Tibial artery (tissue), 4 donors: Measurements from ENCODE around the gene GLG1.

ENCODE experiments used
- DNase-seq, 2 donors: peaks; one replicate each; pipeline ENCODE4 v3.0.0-alpha.2; 2019
- H3K27ac ChIP-seq, 2 donors: fragments of 200-600 bp; sonication (generic) in 1 of 2; 1 replicate in 1 of 2; 2 replicates in 1 of 2; pipeline ENCODE4 v1.5.1; 2018 to 2019; ENCODE audit warnings: mild to moderate bottlenecking in 1 of 2
- H3K27me3 ChIP-seq, 2 donors: fragments of 200-600 bp; sonication (generic) in 1 of 2; one replicate each; pipeline versions ENCODE4 v1.5.1 to v1.6.0; 2016 to 2019
- H3K36me3 ChIP-seq, 3 donors: fragments of 200-600 bp; sonication (generic) in 2 of 3; one replicate each; pipeline ENCODE4 v1.5.1; 2016 to 2019; ENCODE audit warnings: mild to moderate bottlenecking in 2 of 3
- H3K4me1 ChIP-seq, 4 donors: fragments of 200-600 bp; sonication (generic) in 2 of 4; 1 replicate in 3 of 4; 2 replicates in 1 of 4; pipeline ENCODE4 v1.5.1; 2016 to 2019
- H3K4me3 ChIP-seq, 2 donors: fragments of 200-600 bp; sonication (generic) in 1 of 2; 1 replicate in 1 of 2; 2 replicates in 1 of 2; pipeline ENCODE4 v1.5.1; 2018 to 2019; ENCODE audit warnings: mild to moderate bottlenecking in 2 of 2
- H3K9me3 ChIP-seq, 3 donors: fragments of 200-600 bp; sonication (generic) in 1 of 3; one replicate each; pipeline ENCODE4 v1.5.1; 2016 to 2019
- CTCF ChIP-seq, 2 experiments: fragments of 200-600 bp in 1 of 2; fragments of 450-650 bp in 1 of 2; IDR thresholded peaks; one replicate each; pipeline ENCODE4 v1.5.1; 2017 to 2019; ENCODE audit warnings: antibody characterized with exemption in 2 of 2, mild to moderate bottlenecking in 1 of 2, moderate library complexity in 1 of 2
- intact Hi-C: fragments of 100-400 bp; cut with DNase I; formaldehyde crosslinking; loops from one replicate; pipeline ENCODE4 v1.15.0; 2023; ENCODE audit warnings: low total_unique reads

The GLG1 gene

DNA sequence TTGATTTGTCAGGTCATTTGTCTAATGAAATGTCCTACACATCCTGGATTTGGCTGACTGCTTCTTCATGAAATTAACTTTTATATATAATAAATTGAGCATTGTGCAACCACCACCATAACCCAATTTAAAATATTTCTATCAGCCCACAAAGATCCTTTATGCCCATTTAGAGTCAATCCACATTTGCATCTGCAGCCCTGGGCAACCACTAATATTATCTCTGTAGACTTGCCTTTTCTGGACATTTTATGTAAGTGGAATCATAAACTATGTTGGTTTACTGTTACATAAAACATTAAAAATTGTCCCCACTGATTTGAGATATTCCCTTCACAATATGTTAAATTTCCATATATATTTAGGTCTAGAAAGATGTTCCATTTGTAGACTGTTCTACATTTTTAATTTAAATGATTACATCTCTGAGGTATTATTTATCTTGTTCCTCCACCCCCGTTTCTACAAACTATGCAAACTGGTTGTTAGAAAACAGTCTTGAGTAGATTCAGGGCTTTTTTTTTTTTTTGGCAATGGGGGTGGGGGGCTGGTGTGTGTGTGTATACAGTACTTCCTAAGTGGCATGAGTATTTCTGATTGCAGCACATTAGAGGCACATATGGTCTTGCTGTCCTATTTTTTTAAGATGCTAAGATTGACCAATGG lies 43.1 kb upstream of the GLG1 start:
- H3K27ac ChIP-seq, result no peak overlapping the region
- no peaks in the 10 kb centered on the region for H3K4me1 ChIP-seq
- H3K36me3 ChIP-seq, result peaks cover 11 to 67% (median 47%) of the 10 kb centered on the region in 3 donors
- H3K4me3 ChIP-seq, result no peak overlapping the region
- H3K9me3 ChIP-seq, result no peaks in the 10 kb centered on the region
- no peak for DNase-seq
- no peaks in the 10 kb centered on the region for H3K27me3 ChIP-seq
- no peak for TF ChIP-seq CTCF (IDR thresholded peaks at IDR 0.05)
- intact Hi-C loops, result no loop called here

- peaks cover 42 to 91% (median 72%) of the 10 kb centered on the region in 3 donors for H3K36me3 ChIP-seq
Measured at GRCh38 chr16:74641969-74642368, 35.1 kb upstream of the GLG1 start.

DNA sequence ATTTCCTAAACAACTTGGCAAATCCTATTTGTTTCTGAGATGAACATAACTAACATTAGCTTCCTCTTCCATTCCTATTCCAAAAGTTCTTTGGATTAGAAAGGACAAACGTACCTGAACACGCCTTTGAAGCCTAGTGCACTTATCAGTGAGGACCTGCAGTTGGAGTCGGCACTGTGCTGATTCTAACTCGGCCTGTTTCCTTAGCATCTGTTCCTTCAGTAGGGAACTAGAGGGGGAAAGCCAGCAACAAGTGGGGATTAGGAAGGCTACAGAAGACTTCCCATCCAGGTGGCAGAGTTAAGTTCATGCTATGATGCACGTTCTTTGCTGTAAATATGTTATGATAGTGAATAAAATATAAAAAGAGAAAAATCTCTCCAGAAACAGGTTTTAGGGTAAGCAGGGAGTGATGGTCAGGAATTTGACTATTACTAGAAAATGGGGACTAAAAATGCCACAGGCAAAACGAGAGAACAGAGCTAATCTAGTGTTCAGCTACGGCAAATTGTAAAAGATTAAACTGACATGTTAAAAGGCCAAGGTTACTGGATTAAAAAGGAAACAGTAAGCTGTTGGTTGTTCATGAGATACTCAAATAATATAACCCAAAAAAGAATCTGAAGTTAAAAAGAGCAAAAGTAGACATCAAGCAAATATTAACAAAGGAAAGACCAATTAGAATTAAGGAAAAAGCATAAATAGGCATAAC lies 31.0 kb upstream of the GLG1 start:
- intact Hi-C loops, result no loop called here
- no peak for TF ChIP-seq CTCF (IDR thresholded peaks at IDR 0.05)
- H3K4me1 ChIP-seq, result no peaks in the 10 kb centered on the region
- DNase-seq, result no peak
- H3K36me3 ChIP-seq, result peaks cover 48 to 94% (median 55%) of the 10 kb centered on the region in 3 donors
- H3K4me3 ChIP-seq, result no peak overlapping the region
- no peak overlapping the region for H3K27ac ChIP-seq
- no peaks in the 10 kb centered on the region for H3K9me3 ChIP-seq
- no peaks in the 10 kb centered on the region for H3K27me3 ChIP-seq

More at GRCh38 chr16:74641969-74642368, 35.1 kb upstream of the GLG1 start:
- intact Hi-C loops, result no loop called here
- no peak overlapping the region for H3K4me3 ChIP-seq
- TF ChIP-seq CTCF (IDR thresholded peaks at IDR 0.05), result no peak
- DNase-seq, result no peak
- H3K27ac ChIP-seq, result no peak overlapping the region
- no peaks in the 10 kb centered on the region for H3K4me1 ChIP-seq
- H3K9me3 ChIP-seq, result no peaks in the 10 kb centered on the region
- H3K27me3 ChIP-seq, result no peaks in the 10 kb centered on the region

DNA sequence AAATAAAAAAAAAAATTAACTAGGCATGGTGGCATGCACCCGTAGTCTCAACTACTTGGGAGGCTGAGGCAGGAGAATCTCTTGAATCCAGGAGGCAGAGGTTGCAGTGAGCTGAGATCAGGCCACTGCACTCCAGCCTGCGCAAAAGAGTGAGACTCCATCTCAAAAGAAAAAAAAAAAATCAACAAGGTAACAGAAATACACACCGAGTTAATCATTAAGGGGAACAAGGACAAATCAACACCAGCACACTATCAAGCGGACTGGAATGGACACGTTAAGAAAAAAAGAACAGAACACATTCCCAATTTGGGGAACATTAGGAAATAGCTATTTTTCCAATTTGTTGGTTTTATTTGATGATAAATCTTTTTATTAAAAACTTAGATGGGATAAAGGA lies 28.4 kb upstream of the GLG1 start:
- intact Hi-C loops, result no loop called here
- peaks cover 57 to 97% (median 59%) of the 10 kb centered on the region in 3 donors for H3K36me3 ChIP-seq
- no peak for DNase-seq

GRCh38 chr16:74633686-74634085 lies 26.8 kb upstream of the GLG1 start:
- intact Hi-C loops, result no loop called here
- TF ChIP-seq CTCF (IDR thresholded peaks at IDR 0.05), result no peak
- Histone ChIP-seq H3K9me3 (no peaks in the 10 kb centered on the region), H3K4me3 (no peak overlapping the region), H3K36me3 (peaks cover 66 to 99% (median 70%) of the 10 kb centered on the region in 3 donors), H3K27ac (no peak overlapping the region), H3K4me1 (no peaks in the 10 kb centered on the region), H3K27me3 (no peaks in the 10 kb centered on the region)
- no peak for DNase-seq

More for the DNA sequence above, 28.4 kb upstream of the GLG1 start:
- H3K27ac ChIP-seq, result no peak overlapping the region
- no peaks in the 10 kb centered on the region for H3K27me3 ChIP-seq
- H3K4me1 ChIP-seq, result no peaks in the 10 kb centered on the region
- H3K9me3 ChIP-seq, result no peaks in the 10 kb centered on the region
- H3K4me3 ChIP-seq, result no peak overlapping the region
- no peak for TF ChIP-seq CTCF (IDR thresholded peaks at IDR 0.05)
